Mesodermal cell (in vitro differentiated cells): ENCODE results near the gene GALNT9.
"Not testable (repeated sequence)": the region's sequence is repeated elsewhere in the genome, so short reads cannot be mapped to it uniquely, and the experiment has no call there.

Experiments
- H3K27ac ChIP-seq: 2 replicates; pipeline ENCODE4 v1.7.0; 2013; ENCODE audit warnings: mild to moderate bottlenecking, low read depth, low read length, moderate library complexity; ENCODE audit not compliant: severe bottlenecking
- H3K36me3 ChIP-seq: 2 replicates; pipeline ENCODE4 v1.7.1; 2013; ENCODE audit warnings: mild to moderate bottlenecking, low read length, moderate library complexity; ENCODE audit not compliant: control insufficient read depth, insufficient read depth
- H3K4me1 ChIP-seq: one replicate; pipeline ENCODE4 v1.7.1; 2013; ENCODE audit warnings: mild to moderate bottlenecking, low read length; ENCODE audit not compliant: insufficient read depth, control insufficient read depth, poor library complexity, severe bottlenecking
- H3K4me3 ChIP-seq: 2 replicates; pipeline ENCODE4 v1.7.0; 2013; ENCODE audit warnings: low read length, control low read depth, mild to moderate bottlenecking; ENCODE audit not compliant: insufficient read depth, poor library complexity, severe bottlenecking; ENCODE audit errors: extremely low read depth
- H3K9me3 ChIP-seq: 2 replicates; pipeline ENCODE4 v1.7.1; 2013; ENCODE audit warnings: mild to moderate bottlenecking, low read length, moderate library complexity; ENCODE audit not compliant: control insufficient read depth
- WGBS, 2 experiments: methylation state at CpG; one replicate each; pipeline ENCODE4 v1.1.5; 2013; ENCODE audit warnings: missing lambda C conversion rate in 2 of 2; ENCODE audit not compliant: insufficient coverage in 2 of 2; 5-methylcytosine and 5-hydroxymethylcytosine counted together

Gene GALNT9

GRCh38 chr12:132196038-132196872 lies 133.1 kb downstream of the GALNT9 start:
- WGBS, 2 experiments, result 83 to 84% methylated on average over 30 to 31 of the region's 32 CpGs
- Histone ChIP-seq H3K4me3 (no peak overlapping the region), H3K36me3 (no peaks in the 10 kb centered on the region), H3K27ac (no peak overlapping the region), H3K9me3 (peaks cover 16% of the 10 kb centered on the region), H3K4me1 (no peaks in the 10 kb centered on the region)

DNA sequence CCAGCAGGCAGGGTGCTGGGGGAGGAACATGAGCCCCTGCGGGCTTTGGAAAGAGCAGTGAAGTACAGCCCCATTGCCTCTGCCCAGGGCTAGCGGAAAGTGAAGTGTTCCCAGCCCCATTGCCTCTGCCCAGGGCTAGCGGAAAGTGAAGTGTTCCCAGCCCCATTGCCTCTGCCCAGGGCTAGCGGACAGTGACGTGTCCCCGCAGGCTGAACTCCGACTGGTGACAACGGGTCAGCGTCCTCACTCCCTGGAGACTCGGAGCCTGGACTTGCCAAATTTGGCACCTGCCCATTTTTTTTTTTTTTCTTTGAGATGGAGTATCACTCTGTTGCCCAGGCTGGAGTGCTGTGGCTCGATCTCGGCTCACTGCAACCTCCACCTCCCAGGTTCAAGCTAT lies 134.1 kb downstream of the GALNT9 start:
- not testable (repeated sequence) for H3K4me3 ChIP-seq, H3K27ac ChIP-seq, H3K36me3 ChIP-seq, H3K4me1 ChIP-seq
- peaks cover 16% of the 10 kb centered on the region for H3K9me3 ChIP-seq
- WGBS, 2 experiments, result 76 to 80% methylated on average over 9 to 12 of the region's 12 CpGs

DNA sequence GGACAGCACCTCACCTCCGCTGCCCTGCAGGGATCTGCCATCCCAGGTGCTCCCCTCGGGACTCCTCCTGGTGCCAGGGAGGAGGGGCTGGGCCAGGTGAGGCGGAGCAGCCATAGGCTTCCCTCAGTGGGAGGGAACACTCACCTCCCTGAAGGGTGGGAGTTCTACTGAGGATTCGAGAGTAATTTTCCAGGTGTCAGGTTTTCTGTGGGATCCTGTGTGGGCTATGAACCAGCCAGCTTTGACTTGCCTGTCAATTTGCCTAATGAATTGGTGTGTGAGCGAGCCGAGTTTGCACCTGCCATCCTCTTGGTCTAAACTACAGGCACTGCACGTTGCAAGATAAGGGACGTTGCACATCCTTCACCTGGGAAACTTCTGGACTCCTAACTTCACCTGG lies 134.8 kb downstream of the GALNT9 start:
- Histone ChIP-seq H3K36me3 (no peaks in the 10 kb centered on the region), H3K4me1 (no peaks in the 10 kb centered on the region), H3K9me3 (peaks cover 16% of the 10 kb centered on the region), H3K27ac (no peak overlapping the region), H3K4me3 (no peak overlapping the region)
- 64 to 80% methylated on average over 6 of the region's 8 CpGs for WGBS, 2 experiments

- H3K27ac ChIP-seq, result no peak overlapping the region
- H3K4me3 ChIP-seq, result no peak overlapping the region
- no peaks in the 10 kb centered on the region for H3K36me3 ChIP-seq
- 51 to 62% methylated on average over 10 of the region's 10 CpGs for WGBS, 2 experiments
- no peaks in the 10 kb centered on the region for H3K4me1 ChIP-seq
- H3K9me3 ChIP-seq, result peaks cover 16% of the 10 kb centered on the region
Observed at GRCh38 chr12:132194056-132194455, 135.3 kb downstream of the GALNT9 start.

GRCh38 chr12:132191715-132192553 lies 137.5 kb downstream of the GALNT9 start:
- no peak overlapping the region for H3K27ac ChIP-seq
- no peaks in the 10 kb centered on the region for H3K4me1 ChIP-seq
- peaks cover 16% of the 10 kb centered on the region for H3K9me3 ChIP-seq
- H3K36me3 ChIP-seq, result no peaks in the 10 kb centered on the region
- no peak overlapping the region for H3K4me3 ChIP-seq
- WGBS, 2 experiments, result 53 to 59% methylated on average over 25 to 29 of the region's 31 CpGs

DNA sequence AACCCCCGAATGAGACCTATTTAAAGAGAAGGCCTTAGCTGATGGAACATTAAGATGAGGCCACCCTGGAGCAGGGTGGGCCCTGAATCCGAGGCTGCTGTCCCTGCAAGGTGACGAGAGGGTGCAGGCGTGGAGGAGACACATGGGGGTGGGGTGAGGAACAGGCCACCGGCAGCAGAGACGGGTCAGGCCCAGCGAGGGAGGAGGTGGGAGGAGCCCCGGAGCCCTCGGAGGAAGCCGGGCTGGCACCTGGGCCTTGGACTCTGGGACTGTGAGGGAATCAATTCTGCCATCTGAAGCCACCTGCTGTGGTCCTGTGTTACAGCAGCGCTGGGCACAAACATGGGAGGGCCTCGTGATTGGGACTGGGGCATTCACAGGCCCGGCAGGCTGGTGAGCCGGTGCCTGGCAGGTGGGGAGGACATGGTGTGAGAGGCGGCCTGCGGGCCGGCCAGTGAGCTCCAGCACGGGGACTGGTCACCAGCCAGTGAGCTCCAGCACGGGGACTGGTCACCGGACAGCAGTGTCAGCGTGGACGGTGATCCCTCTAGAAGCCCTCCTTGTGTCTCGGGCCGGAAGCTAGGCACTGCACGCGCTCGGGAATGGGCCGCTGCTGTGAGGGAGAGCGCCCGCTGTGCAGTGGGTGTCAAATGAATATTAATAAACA lies 138.4 kb downstream of the GALNT9 start:
- peaks cover 16% of the 10 kb centered on the region for H3K9me3 ChIP-seq
- WGBS, 2 experiments, result 73 to 77% methylated on average over 21 to 27 of the region's 30 CpGs
- H3K4me3 ChIP-seq, result no peak overlapping the region
- H3K27ac ChIP-seq, result no peak overlapping the region
- no peaks in the 10 kb centered on the region for H3K36me3 ChIP-seq
- H3K4me1 ChIP-seq, result no peaks in the 10 kb centered on the region

GRCh38 chr12:132190012-132190755 lies 139.2 kb downstream of the GALNT9 start:
- no peaks in the 10 kb centered on the region for H3K4me1 ChIP-seq
- 48 to 50% methylated on average over 46 to 56 of the region's 59 CpGs for WGBS, 2 experiments
- no peaks in the 10 kb centered on the region for H3K36me3 ChIP-seq
- H3K4me3 ChIP-seq, result peak overlapping the region; percentile 36
- peaks cover 16% of the 10 kb centered on the region for H3K9me3 ChIP-seq
- H3K27ac ChIP-seq, result no peak overlapping the region

- Histone ChIP-seq H3K4me3 (peak overlapping the region; percentile 36), H3K36me3 (no peaks in the 10 kb centered on the region), H3K9me3 (peaks cover 15% of the 10 kb centered on the region), H3K27ac (no peak overlapping the region), H3K4me1 (no peaks in the 10 kb centered on the region)
- WGBS, 2 experiments, result 27 to 28% methylated on average over 49 to 63 of the region's 69 CpGs
Observed at GRCh38 chr12:132189378-132190011, 139.9 kb downstream of the GALNT9 start.

GRCh38 chr12:132188916-132189325 lies 140.5 kb downstream of the GALNT9 start:
- no peak overlapping the region for H3K27ac ChIP-seq
- no peaks in the 10 kb centered on the region for H3K4me1 ChIP-seq
- peaks cover 9% of the 10 kb centered on the region for H3K9me3 ChIP-seq
- peak overlapping the region; percentile 36 for H3K4me3 ChIP-seq
- WGBS, 2 experiments, result 37 to 40% methylated on average over 17 to 20 of the region's 20 CpGs
- no peaks in the 10 kb centered on the region for H3K36me3 ChIP-seq
